Breast epithelium (tissue), 4 donors: ENCODE data around the gene BMS1. TPM values are rescaled to one million over a fixed set of nuclear protein-coding genes. Genes with fewer than 3 reads are reported as not detected.
"Not testable (repeated sequence)": the region's sequence is repeated elsewhere in the genome, so short reads cannot be mapped to it uniquely, and the experiment has no call there.

ENCODE experiments used
- DNase-seq, 2 donors: peaks; one replicate each; pipeline ENCODE4 v3.0.0-alpha.2; 2019; ENCODE audit warnings: low spot score in 2 of 2
- H3K27ac ChIP-seq, 2 donors: fragments of 200-600 bp; sonication (generic) in 1 of 2; one replicate each; pipeline ENCODE4 v1.5.1; 2016 to 2019; ENCODE audit warnings: mild to moderate bottlenecking in 1 of 2
- H3K27me3 ChIP-seq, 2 donors: fragments of 200-600 bp; sonication (generic) in 1 of 2; one replicate each; pipeline versions ENCODE4 v1.5.1 to v1.6.0; 2017 to 2019; ENCODE audit warnings: control low read depth in 1 of 2, mild to moderate bottlenecking in 1 of 2
- H3K36me3 ChIP-seq: fragments of 200-600 bp; one replicate; pipeline ENCODE4 v1.5.1; 2019
- H3K4me1 ChIP-seq, 2 donors: fragments of 200-600 bp; sonication (generic); one replicate each; pipeline ENCODE4 v1.5.1; 2016 to 2019; ENCODE audit warnings: control low read depth in 1 of 2
- H3K4me3 ChIP-seq, 3 donors: fragments of 200-600 bp; sonication (generic); 1 replicate in 2 of 3; 2 replicates in 1 of 3; pipeline ENCODE4 v1.5.1; 2016 to 2019; ENCODE audit warnings: mild to moderate bottlenecking in 3 of 3, moderate library complexity in 2 of 3
- H3K9me3 ChIP-seq, 2 donors: fragments of 200-600 bp; sonication (generic) in 1 of 2; one replicate each; pipeline ENCODE4 v1.5.1; 2016 to 2019; ENCODE audit warnings: control low read depth in 1 of 2
- CTCF ChIP-seq, 3 donors: fragments of 450-650 bp; IDR thresholded peaks; one replicate each; pipeline ENCODE4 v1.5.1; 2016 to 2017; ENCODE audit warnings: antibody characterized with exemption in 3 of 3, mild to moderate bottlenecking in 3 of 3, moderate library complexity in 3 of 3
- POLR2A ChIP-seq: fragments of 450-650 bp; IDR thresholded peaks from one replicate; pipeline ENCODE4 v1.6.1; 2016; ENCODE audit warnings: antibody characterized with exemption, mild to moderate bottlenecking, moderate library complexity
- POLR2AphosphoS5 ChIP-seq, 3 donors: sonication (generic); formaldehyde crosslinking; IDR thresholded peaks; one replicate each; pipeline ENCODE4 v1.6.1; 2017; ENCODE audit warnings: antibody characterized with exemption in 3 of 3
- intact Hi-C: fragments of 100-400 bp; cut with DNase I; formaldehyde crosslinking; loops from one replicate; pipeline ENCODE4 v1.15.1; 2023; ENCODE audit warnings: low total_unique reads
- total RNA-seq, 3 donors: library from RNA; depleted of rRNA; stranded (reverse); fragments of >200 nt; gene quantifications; one replicate each; pipeline ENCODE4 v1.1.0, GENCODE V29; 2016

Gene BMS1
- 10 to 100 TPM; 12.6 to 18.4 (median 17.3) TPM for total RNA-seq

DNA sequence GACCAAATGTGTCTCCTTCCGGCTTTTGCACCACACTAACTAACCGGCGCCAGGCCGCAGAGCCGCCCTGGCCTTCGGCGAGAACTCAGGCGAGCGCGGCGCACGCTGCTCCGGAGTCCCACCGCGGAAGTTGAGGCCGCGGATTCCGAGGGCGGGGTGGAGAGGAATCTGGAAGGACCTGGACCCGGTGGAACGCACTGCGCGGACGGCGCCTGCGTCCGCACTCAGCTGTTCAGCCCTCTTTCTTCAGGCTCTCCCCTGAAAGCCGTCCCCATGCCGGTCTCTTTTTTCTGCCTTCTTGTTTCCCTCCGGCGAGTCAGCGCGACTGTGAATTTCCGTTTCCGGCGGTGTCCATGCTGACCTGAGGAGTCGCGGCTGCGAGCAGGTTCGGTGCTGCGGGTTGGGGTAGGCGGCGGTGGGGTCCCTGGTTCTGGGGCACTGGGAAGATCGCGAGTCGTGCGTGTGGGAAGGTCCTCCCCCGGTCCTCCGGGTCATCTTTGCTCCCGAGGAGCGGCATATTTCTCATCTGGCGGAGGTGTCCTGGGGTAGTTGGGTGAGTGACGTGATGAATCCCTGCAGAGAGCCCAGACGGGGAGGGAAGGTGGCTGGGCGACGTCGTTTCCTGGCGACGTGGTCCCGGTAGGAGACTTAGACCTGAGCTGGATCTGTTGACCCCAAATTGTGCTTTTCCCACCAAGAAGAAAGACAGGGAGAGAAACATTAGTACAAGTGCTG is at the start of gene BMS1:
Gene BMS1, plus strand, starts transcription at position 350 of the 735 bp plus-strand sequence. CDS start 1,600 bp downstream, outside the sequence.
- Histone ChIP-seq H3K9me3 (no peaks in the 10 kb centered on the region), H3K36me3 (no peaks in the 10 kb centered on the region), H3K27me3 (no peaks in the 10 kb centered on the region), H3K27ac (peak within 1 kb of the TSS; percentile 94 to 95), H3K4me1 (peaks cover 0 to 6% of the 10 kb centered on the region in 2 donors), H3K4me3 (peak within 1 kb of the TSS; percentile 72 to 83 (median 78))
- DNase-seq: peak; percentile 88
- TF ChIP-seq POLR2AphosphoS5 (IDR thresholded peaks at IDR 0.05): peak in 2 of 3 donors; percentile 72 to 85
- TF ChIP-seq POLR2A: peak; percentile 82
- no peak for TF ChIP-seq CTCF (IDR thresholded peaks at IDR 0.05)
- intact Hi-C loops: no loop called here

DNA sequence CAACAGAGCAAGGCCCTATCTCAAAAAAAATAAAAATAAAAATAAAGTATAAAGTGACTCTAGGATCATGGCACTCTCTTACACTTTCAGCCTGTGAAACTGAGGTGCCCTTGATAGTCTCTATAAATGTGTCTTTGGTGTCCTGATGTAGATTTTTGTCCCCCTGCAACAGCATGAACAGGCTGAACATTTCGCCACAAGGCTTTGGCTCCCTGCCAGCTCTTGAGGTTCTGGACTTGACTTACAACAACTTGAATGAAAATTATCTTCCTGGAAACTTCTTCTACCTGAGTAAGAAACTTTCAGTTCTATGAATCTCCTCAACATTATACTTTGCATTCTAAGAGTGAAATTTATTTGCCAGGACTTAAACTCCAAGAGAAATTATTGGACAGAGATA is 48.1 kb upstream of the BMS1 start:
- H3K4me3 ChIP-seq: no peak overlapping the region
- no peaks in the 10 kb centered on the region for H3K9me3 ChIP-seq
- no peak overlapping the region for H3K27ac ChIP-seq
- TF ChIP-seq CTCF (IDR thresholded peaks at IDR 0.05) (no peak), POLR2A (no peak), POLR2AphosphoS5 (IDR thresholded peaks at IDR 0.05) (no peak)
- no peaks in the 10 kb centered on the region for H3K36me3 ChIP-seq
- intact Hi-C loops: no loop called here
- H3K4me1 ChIP-seq: no peaks in the 10 kb centered on the region
- H3K27me3 ChIP-seq: no peaks in the 10 kb centered on the region
- DNase-seq: no peak

GRCh38 chr10:42738679-42739078 is 43.9 kb upstream of the BMS1 start:
- no peak for TF ChIP-seq CTCF (IDR thresholded peaks at IDR 0.05)
- TF ChIP-seq POLR2A: no peak
- no peak for TF ChIP-seq POLR2AphosphoS5 (IDR thresholded peaks at IDR 0.05)
- Histone ChIP-seq H3K27ac (no peak overlapping the region), H3K4me3 (no peak overlapping the region), H3K27me3 (no peaks in the 10 kb centered on the region), H3K9me3 (peaks cover 10 to 16% of the 10 kb centered on the region in 2 donors), H3K4me1 (no peaks in the 10 kb centered on the region), H3K36me3 (no peaks in the 10 kb centered on the region)
- DNase-seq: no peak
- intact Hi-C loops: no loop called here

DNA sequence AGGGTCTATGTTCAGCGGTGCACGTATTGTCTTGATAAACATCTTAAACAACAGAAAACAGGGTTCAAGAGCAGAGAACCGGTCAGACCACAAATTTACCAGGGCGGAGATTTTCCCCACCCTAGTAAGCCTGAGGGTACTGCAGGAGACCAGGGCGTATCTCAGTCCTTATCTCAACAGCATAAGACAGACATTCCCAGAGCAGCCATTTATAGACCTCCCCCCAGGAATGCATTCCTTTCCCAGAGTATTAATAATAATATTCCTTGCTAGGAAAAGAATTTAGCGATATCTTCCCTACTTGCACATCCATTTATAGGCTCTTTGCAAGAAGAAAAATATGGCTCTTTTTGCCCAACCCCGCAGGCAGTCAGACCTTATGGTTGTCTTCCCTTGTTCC is 41.1 kb upstream of the BMS1 start:
- H3K4me3 ChIP-seq, DNase-seq, H3K4me1 ChIP-seq, intact Hi-C loops, H3K27ac ChIP-seq, H3K27me3 ChIP-seq, H3K36me3 ChIP-seq: not testable (repeated sequence)
- peaks cover 10 to 16% of the 10 kb centered on the region in 2 donors for H3K9me3 ChIP-seq

- no peak overlapping the region for H3K27ac ChIP-seq
- no peak for DNase-seq
- no peaks in the 10 kb centered on the region for H3K27me3 ChIP-seq
- peaks cover 10 to 16% of the 10 kb centered on the region in 2 donors for H3K9me3 ChIP-seq
- TF ChIP-seq POLR2A (no peak), POLR2AphosphoS5 (IDR thresholded peaks at IDR 0.05) (no peak), CTCF (IDR thresholded peaks at IDR 0.05) (no peak)
- H3K36me3 ChIP-seq: no peaks in the 10 kb centered on the region
- no peak overlapping the region for H3K4me3 ChIP-seq
- no peaks in the 10 kb centered on the region for H3K4me1 ChIP-seq
- intact Hi-C loops: no loop called here
Observed at GRCh38 chr10:42743697-42744096, 38.9 kb upstream of the BMS1 start.
